ENCODE results near the gene MAT1A.

MAT1A gene

DNA sequence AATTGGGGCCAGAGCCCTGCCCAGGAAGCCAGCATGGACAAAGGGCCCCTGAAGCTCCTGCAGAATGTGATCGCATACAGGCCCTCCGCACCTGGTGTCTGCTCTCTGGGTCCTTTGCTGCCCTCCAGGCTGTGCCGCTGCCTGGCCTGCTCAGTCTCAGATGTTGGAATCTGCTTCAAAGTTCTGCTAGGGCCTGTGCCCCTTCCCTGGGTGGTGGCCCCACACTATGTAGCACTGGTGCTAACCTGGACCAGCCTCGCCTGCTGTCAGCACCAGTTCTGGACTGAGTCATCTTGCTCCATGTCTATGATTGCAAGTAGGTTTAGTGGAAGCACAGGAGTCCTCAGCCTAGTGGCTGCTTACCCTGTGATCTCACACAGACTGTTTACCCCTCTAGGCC lies 6.3 kb downstream of the MAT1A start:
- no peak for DNase-seq (ENCODE audit: low read depth in 2 of 3, low spot score in 1 of 3)

GRCh38 chr10:80281784-80282765 lies 7.4 kb downstream of the MAT1A start:
- DNase-seq (ENCODE audit: low read depth in 2 of 3, low spot score in 1 of 3), result no peak

- DNase-seq (ENCODE audit: low read depth in 2 of 3, low spot score in 1 of 3), result no peak
Measured at GRCh38 chr10:80281292-80281691, 8.2 kb downstream of the MAT1A start.

DNA sequence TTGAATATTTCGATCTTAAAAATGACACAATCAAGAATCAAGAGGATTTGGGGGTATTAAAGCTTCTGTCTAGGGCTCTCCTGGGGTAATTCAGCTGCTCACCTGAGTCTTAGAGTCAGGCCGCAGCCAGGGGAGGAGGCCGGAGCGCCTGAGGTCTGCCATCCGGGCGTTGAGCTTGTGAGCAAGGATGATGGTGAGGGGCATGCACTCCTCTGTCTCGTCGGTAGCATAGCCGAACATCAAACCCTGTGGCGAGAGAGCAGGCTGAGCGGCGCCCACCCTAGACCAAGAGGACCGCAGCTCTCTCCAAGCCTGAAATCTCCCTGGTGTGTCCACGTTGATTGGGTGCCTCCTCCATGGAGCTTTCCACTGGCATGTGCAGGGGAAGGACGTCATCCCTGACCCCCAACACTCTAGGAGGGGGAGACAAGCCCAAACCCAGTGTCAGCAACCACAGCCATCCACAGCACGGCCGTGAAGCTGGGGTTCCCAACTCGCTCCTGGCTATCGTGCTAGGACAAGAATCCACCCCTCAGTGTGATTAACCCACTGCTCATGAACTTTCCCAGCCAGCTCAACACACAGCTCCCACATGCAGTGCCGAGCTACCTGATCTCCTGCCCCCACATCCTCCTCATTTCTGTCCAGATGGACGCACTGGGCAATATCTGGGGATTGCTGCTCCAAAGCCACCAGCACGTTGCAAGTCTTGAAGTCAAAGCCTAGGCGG lies 9.2 kb downstream of the MAT1A start:
- no peak for DNase-seq (ENCODE audit: low read depth in 2 of 3, low spot score in 1 of 3)

GRCh38 chr10:80279146-80279545 lies 10.3 kb downstream of the MAT1A start:
- DNase-seq (ENCODE audit: low read depth in 2 of 3, low spot score in 1 of 3), result no peak

DNA sequence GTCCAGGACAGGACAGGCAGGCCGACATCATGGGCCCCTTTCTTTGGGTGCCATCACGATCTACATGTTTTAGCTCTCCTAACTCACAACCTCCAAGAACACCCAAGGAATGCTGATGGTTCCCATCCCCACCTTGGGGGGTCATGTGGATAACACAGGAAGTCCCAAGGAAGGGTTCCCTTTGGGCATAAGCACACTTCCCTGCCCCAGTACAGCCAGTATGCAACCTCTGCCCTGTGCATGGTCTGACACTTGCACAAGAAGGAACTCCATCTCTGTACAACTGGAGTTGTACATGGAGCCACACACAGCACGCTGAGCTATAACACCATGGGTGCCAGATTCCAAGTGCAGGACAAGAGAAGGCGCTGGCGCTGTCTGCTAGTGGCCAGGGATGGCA lies 11.0 kb downstream of the MAT1A start:
- no peak for DNase-seq (ENCODE audit: low read depth in 2 of 3, low spot score in 1 of 3)

DNA sequence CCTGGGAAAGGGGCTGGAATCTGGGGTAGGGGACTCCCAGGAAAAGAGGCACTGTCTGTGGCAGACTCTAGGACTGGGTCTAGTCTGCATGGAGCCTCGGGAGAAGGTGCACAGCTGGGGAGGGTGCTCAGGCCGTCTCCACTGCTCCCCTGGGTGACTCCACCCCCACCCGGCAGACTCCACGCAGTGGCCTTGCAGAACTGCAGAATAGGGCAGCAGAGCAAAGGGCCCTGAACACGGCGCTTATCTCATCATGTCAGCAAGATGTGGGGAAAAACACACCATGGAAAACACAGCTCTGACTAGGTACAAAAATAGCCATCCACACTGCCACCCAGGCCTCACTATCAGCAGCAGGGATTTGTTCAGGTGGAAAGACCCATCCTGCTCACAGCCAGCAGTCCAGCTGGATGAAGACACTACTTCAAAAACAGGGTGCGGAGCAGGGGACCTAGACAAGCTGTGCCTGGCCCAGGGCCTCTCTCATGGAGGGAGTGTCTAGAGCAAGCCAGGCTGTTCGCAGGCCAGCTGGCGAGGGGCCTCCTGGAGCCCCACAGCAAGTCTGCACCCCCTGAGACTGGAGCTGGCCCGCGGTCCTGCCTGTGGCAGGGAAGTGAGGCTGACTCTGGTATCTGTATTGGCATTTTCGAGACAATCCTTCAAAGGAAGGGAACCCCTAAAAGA lies 11.7 kb downstream of the MAT1A start:
- DNase-seq (ENCODE audit: low read depth in 2 of 3, low spot score in 1 of 3), result no peak

GRCh38 chr10:80277016-80277415 lies 12.4 kb downstream of the MAT1A start:
- DNase-seq (ENCODE audit: low read depth in 2 of 3, low spot score in 1 of 3), result no peak

DNA sequence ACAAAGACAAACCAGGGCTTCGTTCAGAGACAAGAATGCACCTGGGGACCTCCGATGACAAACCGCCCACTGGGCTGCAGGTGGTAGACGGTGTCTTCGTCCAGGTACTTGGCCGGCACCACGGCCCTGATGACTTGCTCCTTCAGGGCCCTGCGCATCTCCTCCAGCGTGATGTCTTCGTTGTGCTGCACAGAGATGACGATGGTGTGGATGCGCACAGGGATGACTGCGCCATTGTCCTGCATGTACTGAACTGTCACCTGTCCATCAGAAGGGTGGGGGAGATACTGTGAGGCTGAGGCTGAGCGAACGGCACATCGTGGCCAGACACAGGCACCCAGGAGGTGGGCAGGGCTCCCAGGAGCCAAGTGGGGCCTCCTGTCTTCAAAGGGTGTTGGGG lies 13.1 kb downstream of the MAT1A start:
- DNase-seq (ENCODE audit: low read depth in 2 of 3, low spot score in 1 of 3), result no peak

DNA sequence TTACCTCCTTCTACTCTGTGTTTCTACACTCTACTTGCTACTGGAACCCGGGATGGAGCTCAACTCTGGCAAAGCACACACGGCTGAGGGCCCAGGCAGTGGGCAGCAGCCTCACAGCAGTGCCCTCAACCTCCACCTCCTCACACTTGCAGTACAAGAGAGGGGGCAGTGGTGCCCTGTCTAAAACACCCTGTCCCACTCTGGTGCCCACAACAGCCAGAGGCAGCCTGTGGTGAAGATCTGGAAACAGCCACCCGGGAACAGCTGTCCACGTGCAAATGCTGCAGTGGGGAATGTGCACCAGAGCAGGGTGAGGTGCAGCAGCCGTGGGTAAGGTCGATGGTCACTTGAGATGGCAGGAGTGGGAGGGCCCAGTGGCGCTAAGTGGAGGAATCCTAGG lies 13.7 kb downstream of the MAT1A start:
- no peak for DNase-seq (ENCODE audit: low read depth in 2 of 3, low spot score in 1 of 3)

- DNase-seq (ENCODE audit: low read depth in 2 of 3, low spot score in 1 of 3), result no peak
Measured at GRCh38 chr10:80275135-80275498, 14.3 kb downstream of the MAT1A start.

DNA sequence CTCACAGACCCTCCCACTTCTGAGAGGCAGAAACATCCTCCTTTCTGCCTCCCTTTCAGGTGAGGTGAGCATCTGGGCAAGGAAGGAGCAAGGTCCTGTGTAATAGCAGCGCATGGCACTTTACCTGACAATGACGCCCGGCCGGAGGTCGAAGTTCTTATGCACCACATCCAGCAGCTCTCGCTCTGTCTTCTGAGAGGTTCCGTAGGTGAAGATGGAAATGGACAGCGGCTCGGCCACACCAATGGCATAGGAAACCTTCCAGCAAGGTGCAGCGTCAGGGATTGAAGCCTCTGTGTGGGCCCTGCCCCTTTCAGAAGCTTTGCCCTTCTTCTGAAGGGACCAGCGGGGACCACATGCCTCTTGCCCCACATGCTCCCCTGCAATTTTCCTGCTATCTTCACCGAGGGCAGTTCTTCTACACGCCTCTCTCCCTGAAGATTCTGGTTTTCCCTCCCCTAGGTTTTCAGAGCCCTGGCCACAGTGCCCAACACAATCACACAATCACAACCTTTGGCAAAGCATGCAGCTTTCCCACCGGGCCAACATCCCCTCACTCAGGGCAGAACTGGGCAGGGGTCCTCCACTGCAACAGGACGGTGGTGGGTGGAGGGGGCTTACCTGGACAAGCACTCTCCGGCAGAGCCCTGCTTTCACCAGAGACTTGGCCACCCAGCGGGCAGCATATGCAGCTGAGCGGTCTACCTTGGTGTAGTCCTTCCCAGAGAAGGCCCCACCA lies 14.9 kb downstream of the MAT1A start:
- no peak for DNase-seq (ENCODE audit: low read depth in 2 of 3, low spot score in 1 of 3)

- no peak for DNase-seq (ENCODE audit: low read depth in 2 of 3, low spot score in 1 of 3)
Measured at GRCh38 chr10:80273523-80274170, 15.8 kb downstream of the MAT1A start.

- no peak for DNase-seq (ENCODE audit: low read depth in 2 of 3, low spot score in 1 of 3)
Measured at GRCh38 chr10:80272793-80273522, 16.5 kb downstream of the MAT1A start.

DNA sequence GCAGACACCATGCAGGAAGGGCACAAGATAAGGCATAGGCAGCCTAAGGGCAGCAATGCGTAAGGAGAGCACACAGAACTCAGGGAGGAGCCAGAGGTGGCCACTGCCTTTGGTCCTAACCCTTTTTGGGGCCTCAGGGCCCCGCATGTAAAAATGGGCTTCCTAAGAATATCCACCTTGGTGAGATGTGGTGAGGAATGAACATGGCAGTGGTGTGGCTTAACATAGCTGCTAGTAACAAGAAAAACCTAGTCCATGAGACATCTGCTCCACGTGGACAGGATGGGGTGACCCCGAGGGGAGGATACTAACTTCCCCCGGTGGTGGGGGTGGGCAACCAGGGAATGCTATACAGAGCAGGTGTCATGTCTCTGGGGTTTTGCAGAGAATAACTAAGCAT lies 18.0 kb downstream of the MAT1A start:
- DNase-seq (ENCODE audit: low read depth in 2 of 3, low spot score in 1 of 3), result no peak

DNA sequence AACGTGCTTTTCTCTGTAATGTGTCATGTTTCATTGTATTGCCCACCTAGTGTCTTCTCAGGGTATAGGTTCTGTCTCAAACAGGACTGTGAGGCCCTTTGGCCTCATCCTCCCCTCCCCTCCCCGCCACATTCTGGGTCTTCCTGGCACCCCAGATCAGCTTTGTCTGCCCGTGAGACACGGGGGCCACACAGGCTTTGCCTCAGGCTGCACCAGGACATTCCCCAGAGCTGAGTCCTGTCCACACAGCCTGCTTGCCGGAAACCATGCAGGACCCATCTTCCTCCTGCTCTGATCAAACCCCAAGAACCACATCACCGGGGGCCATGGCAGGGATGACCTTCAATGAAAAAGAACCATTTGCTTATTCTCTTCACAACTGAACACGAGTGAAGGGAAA lies 18.6 kb downstream of the MAT1A start:
- DNase-seq (ENCODE audit: low read depth in 2 of 3, low spot score in 1 of 3), result no peak

GRCh38 chr10:80268938-80269588 lies 20.4 kb downstream of the MAT1A start:
- no peak for DNase-seq (ENCODE audit: low read depth in 2 of 3, low spot score in 1 of 3)

DNA sequence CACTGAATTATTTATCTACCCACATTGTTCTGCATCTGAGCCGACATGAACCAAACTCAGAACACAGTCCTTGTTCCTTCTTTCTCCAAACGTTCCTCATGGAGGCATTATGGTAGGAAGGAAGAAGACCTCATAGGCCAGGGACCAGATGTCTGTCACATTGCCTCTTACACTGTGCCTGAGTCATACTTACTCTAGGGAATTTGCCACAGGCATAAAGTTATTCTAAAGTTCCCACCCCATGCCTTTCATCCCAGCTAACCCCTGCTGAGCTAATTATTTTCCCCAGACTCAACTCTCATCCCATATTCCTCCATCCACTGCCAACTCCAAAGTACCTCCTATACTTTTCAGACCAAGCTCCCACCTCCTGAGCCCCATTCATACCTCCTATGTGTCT lies 21.2 kb downstream of the MAT1A start:
- no peak for DNase-seq (ENCODE audit: low read depth in 2 of 3, low spot score in 1 of 3)

DNA sequence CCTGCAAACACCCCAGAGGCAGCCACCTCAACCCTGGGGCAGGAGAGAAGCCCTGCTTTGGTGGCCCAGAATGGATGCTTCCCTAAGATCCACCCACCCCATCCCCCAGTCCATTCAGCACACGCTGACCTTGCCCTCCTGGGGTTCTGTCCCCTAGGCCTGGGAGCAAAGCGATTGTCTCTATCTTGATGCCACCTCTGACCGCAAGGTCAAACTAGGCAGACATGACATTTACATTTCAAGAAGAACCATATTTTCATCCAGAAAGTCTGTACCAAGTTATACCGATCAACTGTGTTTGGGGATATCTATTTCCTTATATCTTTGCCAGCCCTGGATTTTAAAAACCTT lies 23.0 kb downstream of the MAT1A start:
- DNase-seq (ENCODE audit: low read depth in 2 of 3, low spot score in 1 of 3), result no peak

Measured in stimulated activated CD4-positive, alpha-beta T cell treated with anti-CD3 and anti-CD28 coated beads, Interleukin-12 subunit alpha, Interleukin-12 subunit beta, amount 100 ng/mL, for 48 hours (primary cell).